Lower leg skin (tissue), 4 donors: ENCODE data around the gene ORMDL2. TPM values are rescaled to one million over a fixed set of nuclear protein-coding genes. Genes with fewer than 3 reads are reported as not detected.

Experiments used
- DNase-seq, 2 donors: peaks; one replicate each; pipeline ENCODE4 v3.0.0-alpha.2; 2019; ENCODE audit warnings: low spot score in 2 of 2
- H3K4me3 ChIP-seq: fragments of 200-600 bp; sonication (generic); 2 replicates; pipeline ENCODE4 v1.5.1; 2017; ENCODE audit warnings: mild to moderate bottlenecking, low read depth; ENCODE audit not compliant: poor library complexity, severe bottlenecking
- CTCF ChIP-seq, 3 donors: fragments of 450-650 bp; IDR thresholded peaks; one replicate each; pipeline ENCODE4 v1.5.1; 2016; ENCODE audit warnings: antibody characterized with exemption in 3 of 3, mild to moderate bottlenecking in 3 of 3, moderate library complexity in 2 of 3
- POLR2A ChIP-seq, 2 donors: fragments of 450-650 bp; IDR thresholded peaks; one replicate each; pipeline ENCODE4 v1.6.1; 2016 to 2017; ENCODE audit warnings: antibody characterized with exemption in 2 of 2, mild to moderate bottlenecking in 1 of 2, moderate library complexity in 1 of 2
- WGBS, 2 donors: methylation state at CpG; one replicate each; pipeline ENCODE4 v1.1.5; 2018; 5-methylcytosine and 5-hydroxymethylcytosine counted together
- intact Hi-C: fragments of 100-400 bp; cut with DNase I; formaldehyde crosslinking; loops from one replicate; pipeline ENCODE4 v1.15.0; 2023; ENCODE audit warnings: low total_unique reads
- total RNA-seq, 4 donors: library from RNA; depleted of rRNA; stranded (reverse); fragments of >200 nt; gene quantifications; one replicate each; pipeline ENCODE4 v1.1.0, GENCODE V29; 2016

Gene ORMDL2
- total RNA-seq, 4 donors from 2014 or later: 10.7 to 21.5 (median 17.8) TPM

GRCh38 chr12:55809274-55809673 is 8.6 kb upstream of the ORMDL2 start:
- intact Hi-C loops: no loop called here
- no peak overlapping the region for H3K4me3 ChIP-seq
- TF ChIP-seq POLR2A (IDR thresholded peaks at IDR 0.05) (no peak), CTCF (IDR thresholded peaks at IDR 0.05) (no peak)
- WGBS, 2 donors: 83 to 85% methylated on average over 5 of the region's 5 CpGs
- DNase-seq: no peak

GRCh38 chr12:55812088-55812487 is 5.8 kb upstream of the ORMDL2 start:
- WGBS, 2 donors: 42 to 50% methylated on average over 1 of the region's 1 CpG
- TF ChIP-seq POLR2A (IDR thresholded peaks at IDR 0.05) (no peak), CTCF (IDR thresholded peaks at IDR 0.05) (no peak)
- no peak overlapping the region for H3K4me3 ChIP-seq
- intact Hi-C loops: no loop called here
- no peak for DNase-seq

- DNase-seq: no peak
- intact Hi-C loops: no loop called here
- TF ChIP-seq CTCF (IDR thresholded peaks at IDR 0.05) (no peak), POLR2A (IDR thresholded peaks at IDR 0.05) (no peak)
- no peak overlapping the region for H3K4me3 ChIP-seq
Observed at GRCh38 chr12:55814257-55814656, 3.6 kb upstream of the ORMDL2 start.

GRCh38 chr12:55815473-55815872 is 2.4 kb upstream of the ORMDL2 start:
- H3K4me3 ChIP-seq: no peak overlapping the region
- TF ChIP-seq POLR2A (IDR thresholded peaks at IDR 0.05) (no peak), CTCF (IDR thresholded peaks at IDR 0.05) (no peak)
- DNase-seq: no peak
- 73 to 75% methylated on average over 12 of the region's 12 CpGs for WGBS, 2 donors
- intact Hi-C loops: no loop called here

- no peak for TF ChIP-seq POLR2A (IDR thresholded peaks at IDR 0.05)
- TF ChIP-seq CTCF (IDR thresholded peaks at IDR 0.05): no peak
- WGBS, 2 donors: 1% methylated on average over 14 of the region's 14 CpGs
- H3K4me3 ChIP-seq: peak overlapping the region; percentile 67
- intact Hi-C loops: no loop called here
- DNase-seq: no peak
Observed at GRCh38 chr12:55816881-55817344, 928 bp upstream of the ORMDL2 start.

- intact Hi-C loops: no loop called here
- TF ChIP-seq CTCF (IDR thresholded peaks at IDR 0.05): no peak
- no peak for TF ChIP-seq POLR2A (IDR thresholded peaks at IDR 0.05)
- 1 to 2% methylated on average over 17 of the region's 17 CpGs for WGBS, 2 donors
- DNase-seq: no peak
- H3K4me3 ChIP-seq: peak overlapping the region; percentile 57
Observed at GRCh38 chr12:55818140-55818728, 393 bp downstream of the ORMDL2 start.
